ENCODE measurements around the gene CSNK1G2. TPM values are rescaled to one million over a fixed set of nuclear protein-coding genes. Genes with fewer than 3 reads are reported as not detected.

CSNK1G2 gene
- total and polyA plus RNA-seq, 2 of the 13 experiments (the other 11 are each of a cell fraction or from before 2014, with no cell fraction given), result 53.8 to 72.5 TPM

- TF ChIP-seq, protein P1, sequence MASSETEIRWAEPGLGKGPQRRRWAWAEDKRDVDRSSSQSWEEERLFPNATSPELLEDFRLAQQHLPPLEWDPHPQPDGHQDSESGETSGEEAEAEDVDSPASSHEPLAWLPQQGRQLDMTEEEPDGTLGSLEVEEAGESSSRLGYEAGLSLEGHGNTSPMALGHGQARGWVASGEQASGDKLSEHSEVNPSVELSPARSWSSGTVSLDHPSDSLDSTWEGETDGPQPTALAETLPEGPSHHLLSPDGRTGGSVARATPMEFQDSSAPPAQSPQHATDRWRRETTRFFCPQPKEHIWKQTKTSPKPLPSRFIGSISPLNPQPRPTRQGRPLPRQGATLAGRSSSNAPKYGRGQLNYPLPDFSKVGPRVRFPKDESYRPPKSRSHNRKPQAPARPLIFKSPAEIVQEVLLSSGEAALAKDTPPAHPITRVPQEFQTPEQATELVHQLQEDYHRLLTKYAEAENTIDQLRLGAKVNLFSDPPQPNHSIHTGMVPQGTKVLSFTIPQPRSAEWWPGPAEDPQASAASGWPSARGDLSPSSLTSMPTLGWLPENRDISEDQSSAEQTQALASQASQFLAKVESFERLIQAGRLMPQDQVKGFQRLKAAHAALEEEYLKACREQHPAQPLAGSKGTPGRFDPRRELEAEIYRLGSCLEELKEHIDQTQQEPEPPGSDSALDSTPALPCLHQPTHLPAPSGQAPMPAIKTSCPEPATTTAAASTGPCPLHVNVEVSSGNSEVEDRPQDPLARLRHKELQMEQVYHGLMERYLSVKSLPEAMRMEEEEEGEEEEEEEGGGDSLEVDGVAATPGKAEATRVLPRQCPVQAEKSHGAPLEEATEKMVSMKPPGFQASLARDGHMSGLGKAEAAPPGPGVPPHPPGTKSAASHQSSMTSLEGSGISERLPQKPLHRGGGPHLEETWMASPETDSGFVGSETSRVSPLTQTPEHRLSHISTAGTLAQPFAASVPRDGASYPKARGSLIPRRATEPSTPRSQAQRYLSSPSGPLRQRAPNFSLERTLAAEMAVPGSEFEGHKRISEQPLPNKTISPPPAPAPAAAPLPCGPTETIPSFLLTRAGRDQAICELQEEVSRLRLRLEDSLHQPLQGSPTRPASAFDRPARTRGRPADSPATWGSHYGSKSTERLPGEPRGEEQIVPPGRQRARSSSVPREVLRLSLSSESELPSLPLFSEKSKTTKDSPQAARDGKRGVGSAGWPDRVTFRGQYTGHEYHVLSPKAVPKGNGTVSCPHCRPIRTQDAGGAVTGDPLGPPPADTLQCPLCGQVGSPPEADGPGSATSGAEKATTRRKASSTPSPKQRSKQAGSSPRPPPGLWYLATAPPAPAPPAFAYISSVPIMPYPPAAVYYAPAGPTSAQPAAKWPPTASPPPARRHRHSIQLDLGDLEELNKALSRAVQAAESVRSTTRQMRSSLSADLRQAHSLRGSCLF (CRISPR knock-in tag; IDR thresholded peaks at IDR 0.05; ENCODE audit: borderline replicate concordance), result no peak
- TF ChIP-seq, protein P2, sequence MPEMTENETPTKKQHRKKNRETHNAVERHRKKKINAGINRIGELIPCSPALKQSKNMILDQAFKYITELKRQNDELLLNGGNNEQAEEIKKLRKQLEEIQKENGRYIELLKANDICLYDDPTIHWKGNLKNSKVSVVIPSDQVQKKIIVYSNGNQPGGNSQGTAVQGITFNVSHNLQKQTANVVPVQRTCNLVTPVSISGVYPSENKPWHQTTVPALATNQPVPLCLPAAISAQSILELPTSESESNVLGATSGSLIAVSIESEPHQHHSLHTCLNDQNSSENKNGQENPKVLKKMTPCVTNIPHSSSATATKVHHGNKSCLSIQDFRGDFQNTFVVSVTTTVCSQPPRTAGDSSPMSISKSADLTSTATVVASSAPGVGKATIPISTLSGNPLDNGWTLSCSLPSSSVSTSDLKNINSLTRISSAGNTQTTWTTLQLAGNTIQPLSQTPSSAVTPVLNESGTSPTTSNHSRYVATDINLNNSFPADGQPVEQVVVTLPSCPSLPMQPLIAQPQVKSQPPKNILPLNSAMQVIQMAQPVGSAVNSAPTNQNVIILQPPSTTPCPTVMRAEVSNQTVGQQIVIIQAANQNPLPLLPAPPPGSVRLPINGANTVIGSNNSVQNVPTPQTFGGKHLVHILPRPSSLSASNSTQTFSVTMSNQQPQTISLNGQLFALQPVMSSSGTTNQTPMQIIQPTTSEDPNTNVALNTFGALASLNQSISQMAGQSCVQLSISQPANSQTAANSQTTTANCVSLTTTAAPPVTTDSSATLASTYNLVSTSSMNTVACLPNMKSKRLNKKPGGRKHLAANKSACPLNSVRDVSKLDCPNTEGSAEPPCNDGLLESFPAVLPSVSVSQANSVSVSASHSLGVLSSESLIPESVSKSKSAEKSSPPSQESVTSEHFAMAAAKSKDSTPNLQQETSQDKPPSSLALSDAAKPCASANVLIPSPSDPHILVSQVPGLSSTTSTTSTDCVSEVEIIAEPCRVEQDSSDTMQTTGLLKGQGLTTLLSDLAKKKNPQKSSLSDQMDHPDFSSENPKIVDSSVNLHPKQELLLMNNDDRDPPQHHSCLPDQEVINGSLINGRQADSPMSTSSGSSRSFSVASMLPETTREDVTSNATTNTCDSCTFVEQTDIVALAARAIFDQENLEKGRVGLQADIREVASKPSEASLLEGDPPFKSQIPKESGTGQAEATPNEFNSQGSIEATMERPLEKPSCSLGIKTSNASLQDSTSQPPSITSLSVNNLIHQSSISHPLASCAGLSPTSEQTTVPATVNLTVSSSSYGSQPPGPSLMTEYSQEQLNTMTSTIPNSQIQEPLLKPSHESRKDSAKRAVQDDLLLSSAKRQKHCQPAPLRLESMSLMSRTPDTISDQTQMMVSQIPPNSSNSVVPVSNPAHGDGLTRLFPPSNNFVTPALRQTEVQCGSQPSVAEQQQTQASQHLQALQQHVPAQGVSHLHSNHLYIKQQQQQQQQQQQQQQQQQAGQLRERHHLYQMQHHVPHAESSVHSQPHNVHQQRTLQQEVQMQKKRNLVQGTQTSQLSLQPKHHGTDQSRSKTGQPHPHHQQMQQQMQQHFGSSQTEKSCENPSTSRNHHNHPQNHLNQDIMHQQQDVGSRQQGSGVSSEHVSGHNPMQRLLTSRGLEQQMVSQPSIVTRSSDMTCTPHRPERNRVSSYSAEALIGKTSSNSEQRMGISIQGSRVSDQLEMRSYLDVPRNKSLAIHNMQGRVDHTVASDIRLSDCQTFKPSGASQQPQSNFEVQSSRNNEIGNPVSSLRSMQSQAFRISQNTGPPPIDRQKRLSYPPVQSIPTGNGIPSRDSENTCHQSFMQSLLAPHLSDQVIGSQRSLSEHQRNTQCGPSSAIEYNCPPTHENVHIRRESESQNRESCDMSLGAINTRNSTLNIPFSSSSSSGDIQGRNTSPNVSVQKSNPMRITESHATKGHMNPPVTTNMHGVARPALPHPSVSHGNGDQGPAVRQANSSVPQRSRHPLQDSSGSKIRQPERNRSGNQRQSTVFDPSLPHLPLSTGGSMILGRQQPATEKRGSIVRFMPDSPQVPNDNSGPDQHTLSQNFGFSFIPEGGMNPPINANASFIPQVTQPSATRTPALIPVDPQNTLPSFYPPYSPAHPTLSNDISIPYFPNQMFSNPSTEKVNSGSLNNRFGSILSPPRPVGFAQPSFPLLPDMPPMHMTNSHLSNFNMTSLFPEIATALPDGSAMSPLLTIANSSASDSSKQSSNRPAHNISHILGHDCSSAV (CRISPR knock-in tag; IDR thresholded peaks at IDR 0.05; ENCODE audit: borderline replicate concordance), result no peak
- TF ChIP-seq, protein P3, sequence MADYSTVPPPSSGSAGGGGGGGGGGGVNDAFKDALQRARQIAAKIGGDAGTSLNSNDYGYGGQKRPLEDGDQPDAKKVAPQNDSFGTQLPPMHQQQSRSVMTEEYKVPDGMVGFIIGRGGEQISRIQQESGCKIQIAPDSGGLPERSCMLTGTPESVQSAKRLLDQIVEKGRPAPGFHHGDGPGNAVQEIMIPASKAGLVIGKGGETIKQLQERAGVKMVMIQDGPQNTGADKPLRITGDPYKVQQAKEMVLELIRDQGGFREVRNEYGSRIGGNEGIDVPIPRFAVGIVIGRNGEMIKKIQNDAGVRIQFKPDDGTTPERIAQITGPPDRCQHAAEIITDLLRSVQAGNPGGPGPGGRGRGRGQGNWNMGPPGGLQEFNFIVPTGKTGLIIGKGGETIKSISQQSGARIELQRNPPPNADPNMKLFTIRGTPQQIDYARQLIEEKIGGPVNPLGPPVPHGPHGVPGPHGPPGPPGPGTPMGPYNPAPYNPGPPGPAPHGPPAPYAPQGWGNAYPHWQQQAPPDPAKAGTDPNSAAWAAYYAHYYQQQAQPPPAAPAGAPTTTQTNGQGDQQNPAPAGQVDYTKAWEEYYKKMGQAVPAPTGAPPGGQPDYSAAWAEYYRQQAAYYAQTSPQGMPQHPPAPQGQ (CRISPR knock-in tag; IDR thresholded peaks at IDR 0.05; ENCODE audit: borderline replicate concordance), result no peak
- peak; percentile 13 for TF ChIP-seq PHF5A (CRISPR knock-in tag; IDR thresholded peaks at IDR 0.05; ENCODE audit: low read depth, unreplicated experiment)
- peak; percentile 30; the same call in 1 of the 2 replicates for TF ChIP-seq MIER3 (CRISPR knock-in tag; IDR thresholded peaks at IDR 0.05; ENCODE audit: borderline replicate concordance)
- TF ChIP-seq ZNF788 (CRISPR knock-in tag; IDR thresholded peaks at IDR 0.05; ENCODE audit: borderline replicate concordance), result peak; percentile 65; the same call in 1 of the 2 replicates
- TF ChIP-seq GABPB1 (CRISPR knock-in tag; IDR thresholded peaks at IDR 0.05), result peak; percentile 94
- TF ChIP-seq ATM (IDR thresholded peaks at IDR 0.05; ENCODE audit: borderline replicate concordance), result no peak
- no peak for TF ChIP-seq ZNF709 (CRISPR knock-in tag; IDR thresholded peaks at IDR 0.05)
- TF ChIP-seq ZSCAN29 (CRISPR knock-in tag; conservative IDR thresholded peaks at IDR 0.05), result no peak; the same call in 1 of the 2 replicates
- no peak for TF ChIP-seq LCORL (IDR thresholded peaks at IDR 0.05)
- no peak for TF ChIP-seq LCORL (CRISPR knock-in tag; IDR thresholded peaks at IDR 0.05)
- TF ChIP-seq KLF12 (CRISPR knock-in tag; IDR thresholded peaks at IDR 0.05; ENCODE audit: borderline replicate concordance), result peak; percentile 78
- no peak for TF ChIP-seq ZNF562 (CRISPR knock-in tag; IDR thresholded peaks at IDR 0.05; ENCODE audit: borderline replicate concordance)
These were observed 35.7 kb upstream of the CSNK1G2 start, which contains the start of the genes ADAT3 and SCAMP4 (continued) for GRCh38 chr19:1905110-1905862.
